Activated T-helper 1 cell treated with Interleukin-2 at 50 U/mL for 16 hours (primary cell): Measurements from ENCODE around the gene ITPK1.

Experiments used
- DNase-seq: peaks from one replicate; pipeline ENCODE4 v3.0.0-alpha.2; 2020; ENCODE audit warnings: low read depth

Gene ITPK1

GRCh38 chr14:92924247-92924646 is 191.5 kb downstream of the ITPK1 start:
- no peak for DNase-seq

- no peak for DNase-seq
These were observed 192.0 kb downstream of the ITPK1 start for GRCh38 chr14:92923744-92924103.

- DNase-seq = peak; percentile 8
These were observed 192.6 kb downstream of the ITPK1 start, which contains the start of gene CHGA for GRCh38 chr14:92922883-92923743. Gene CHGA, plus strand, starts transcription at chr14:92923150. Its CDS starts 210 bp downstream, at chr14:92923360.

- DNase-seq = no peak
These were observed 193.5 kb downstream of the ITPK1 start for GRCh38 chr14:92922155-92922735.

- no peak for DNase-seq
These were observed 195.7 kb downstream of the ITPK1 start for GRCh38 chr14:92920001-92920400.

- no peak for DNase-seq
These were observed 197.8 kb downstream of the ITPK1 start for GRCh38 chr14:92917956-92918355.

GRCh38 chr14:92917041-92917940 is 198.4 kb downstream of the ITPK1 start:
- DNase-seq = no peak

GRCh38 chr14:92916201-92916600 is 199.5 kb downstream of the ITPK1 start:
- no peak for DNase-seq

- no peak for DNase-seq
These were observed 201.6 kb downstream of the ITPK1 start for GRCh38 chr14:92914087-92914656.

GRCh38 chr14:92907316-92907911 is 208.3 kb downstream of the ITPK1 start:
- DNase-seq = no peak

- no peak for DNase-seq
These were observed 208.9 kb downstream of the ITPK1 start for GRCh38 chr14:92906823-92907222.

- DNase-seq = no peak
These were observed 209.3 kb downstream of the ITPK1 start for GRCh38 chr14:92906420-92906819.

- no peak for DNase-seq
These were observed 210.1 kb downstream of the ITPK1 start for GRCh38 chr14:92905667-92906066.

- DNase-seq = no peak
These were observed 212.4 kb downstream of the ITPK1 start for GRCh38 chr14:92903359-92903758.

GRCh38 chr14:92902726-92903125 is 213.0 kb downstream of the ITPK1 start:
- no peak for DNase-seq

GRCh38 chr14:92902191-92902590 is 213.5 kb downstream of the ITPK1 start:
- no peak for DNase-seq

GRCh38 chr14:92900660-92901059 is 215.1 kb downstream of the ITPK1 start:
- DNase-seq = no peak

- no peak for DNase-seq
These were observed 217.1 kb downstream of the ITPK1 start for GRCh38 chr14:92898566-92899131.

GRCh38 chr14:92897922-92898565 is 217.7 kb downstream of the ITPK1 start:
- DNase-seq = no peak

GRCh38 chr14:92895352-92895878 is 220.3 kb downstream of the ITPK1 start:
- no peak for DNase-seq

GRCh38 chr14:92892589-92892988 is 223.1 kb downstream of the ITPK1 start:
- DNase-seq = no peak
